ENCODE measurements around the gene BCL7A.

DNA sequence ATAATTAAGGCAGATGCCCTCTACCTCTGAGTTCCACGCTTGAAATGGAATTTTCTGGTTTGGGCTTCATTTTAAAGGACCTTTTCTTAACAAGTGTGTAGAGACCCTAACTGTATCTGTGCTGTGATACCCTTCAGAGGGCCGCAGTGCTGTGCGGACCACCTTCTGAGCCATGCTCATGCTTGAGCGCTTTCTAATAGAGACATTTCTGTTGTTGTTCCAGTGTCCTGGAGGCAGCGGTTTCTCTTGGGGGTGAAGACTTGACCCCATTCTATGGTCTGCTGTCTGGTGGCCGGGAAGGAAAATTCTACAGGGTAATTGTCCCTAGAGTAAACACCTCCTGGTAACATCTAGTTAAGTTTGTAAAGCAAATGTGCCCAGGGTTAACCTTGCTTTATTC, 46.7 kb upstream of the BCL7A start:
- TF ChIP-seq CTCF (IDR thresholded peaks at IDR 0.05) (no peak), POLR2A (IDR thresholded peaks at IDR 0.05) (no peak)
